B cell (primary cell): ENCODE data around the gene GRID1. TPM values are rescaled to one million over a fixed set of nuclear protein-coding genes. Genes with fewer than 3 reads are reported as not detected.

Source experiments
- ATAC-seq: fragments of 200-7000 bp; cut with Tn5 transposase; one replicate; pipeline ENCODE4 v1.10.0; 2021; ENCODE audit warnings: low read depth, mild to moderate bottlenecking, moderate number of reproducible peaks, moderate library complexity
- CTCF ChIA-PET: fragments of 350-600 bp; sonication (Branson Sonifier 250); formaldehyde crosslinking; loops from one replicate; lab custom pipeline; 2021; ENCODE audit warnings: antibody characterized with exemption, inconsistent platforms; lab: Charles Lee
- POLR2A ChIA-PET: fragments of 350-600 bp; sonication (Branson Sonifier 250); formaldehyde crosslinking; loops from one replicate; lab custom pipeline; 2021; ENCODE audit warnings: antibody characterized with exemption; lab: Charles Lee
- DNase-seq: peaks from one replicate; pipeline ENCODE4 v3.0.0; 2013
- H2AFZ ChIP-seq: 2 replicates; pipeline ENCODE4 v1.6.1; 2012; ENCODE audit warnings: mild to moderate bottlenecking, low read depth, low read length; ENCODE audit not compliant: insufficient read depth, poor library complexity, severe bottlenecking
- H3K27ac ChIP-seq, 2 donors: 1 replicate in 1 of 2; 2 replicates in 1 of 2; pipeline ENCODE4 v1.5.1; 2012 to 2013; ENCODE audit warnings: low read length in 2 of 2, mild to moderate bottlenecking in 2 of 2, moderate library complexity in 1 of 2
- H3K27me3 ChIP-seq, 4 experiments: fragments of 200-600 bp in 1 of 4; sonication (generic) in 1 of 4; replicated peaks in 1 of 4; 1 replicate in 2 of 4; 2 replicates in 2 of 4; pipeline versions ENCODE4 v1.6.1 to v1.7.0; 2013 to 2016; ENCODE audit warnings: low read length in 3 of 4, mild to moderate bottlenecking in 2 of 4, mixed read lengths in 1 of 4, moderate library complexity in 1 of 4; ENCODE audit not compliant: insufficient read depth in 4 of 4, control insufficient read depth in 3 of 4; ENCODE audit errors: control extremely low read depth in 1 of 4
- H3K36me3 ChIP-seq, 2 experiments: replicated peaks in 1 of 2; 1 replicate in 1 of 2; 2 replicates in 1 of 2; pipeline versions ENCODE4 v1.6.1 to v1.7.1; 2013; ENCODE audit warnings: low read length in 1 of 2; ENCODE audit not compliant: insufficient read depth in 2 of 2, control insufficient read depth in 1 of 2; ENCODE audit errors: control extremely low read depth in 1 of 2, extremely low read depth in 1 of 2
- H3K4me1 ChIP-seq, 2 donors: fragments of 200-600 bp in 1 of 2; sonication (generic) in 1 of 2; 1 replicate in 1 of 2; 2 replicates in 1 of 2; pipeline versions ENCODE4 v1.5.1 to v1.6.1; 2013 to 2017; ENCODE audit warnings: low read length in 2 of 2; ENCODE audit not compliant: control insufficient read depth in 2 of 2, insufficient read depth in 2 of 2
- H3K4me2 ChIP-seq: replicated peaks from 2 replicates; pipeline ENCODE3; 2012; ENCODE audit warnings: mild to moderate bottlenecking, low read depth, low read length; ENCODE audit not compliant: poor library complexity, severe bottlenecking
- H3K4me3 ChIP-seq, 5 experiments: fragments of 200-600 bp in 1 of 5; sonication (generic) in 1 of 5; 1 replicate in 3 of 5; 2 replicates in 2 of 5; pipeline versions ENCODE4 v1.5.1 to v1.7.0; 2011 to 2016; ENCODE audit warnings: low read length in 4 of 5, mild to moderate bottlenecking in 4 of 5, low read depth in 2 of 5, control low read depth in 1 of 5, moderate library complexity in 1 of 5; ENCODE audit not compliant: insufficient read depth in 1 of 5; ENCODE audit errors: control extremely low read depth in 1 of 5, extremely low read depth in 1 of 5
- H3K79me2 ChIP-seq: fragments of 200-600 bp; sonication (generic); one replicate; pipeline ENCODE4 v1.6.0; 2016; ENCODE audit warnings: low read length; ENCODE audit not compliant: control insufficient read depth, insufficient read depth
- H3K9ac ChIP-seq: fragments of 200-600 bp; sonication (generic); 2 replicates; pipeline ENCODE4 v1.6.1; 2017; ENCODE audit warnings: mild to moderate bottlenecking, low read length, moderate library complexity
- H3K9me3 ChIP-seq, 3 donors: one replicate each; pipeline versions ENCODE4 v1.6.1 to v1.7.1; 2013; ENCODE audit warnings: low read length in 2 of 3; ENCODE audit not compliant: control insufficient read depth in 2 of 3, insufficient read depth in 1 of 3; ENCODE audit errors: control extremely low read depth in 1 of 3
- H4K20me1 ChIP-seq: 2 replicates; pipeline ENCODE4 v1.6.0; 2012; ENCODE audit warnings: mild to moderate bottlenecking, low read length; ENCODE audit not compliant: insufficient read depth, control insufficient read depth, poor library complexity, severe bottlenecking
- H3K27ac Mint-ChIP-seq: one replicate; pipeline ENCODE4 v1.8.0; 2021; ENCODE audit warnings: mixed read lengths
- H3K27me3 Mint-ChIP-seq: one replicate; pipeline ENCODE4 v1.8.0; 2021; ENCODE audit warnings: mixed read lengths
- H3K4me1 Mint-ChIP-seq: one replicate; pipeline ENCODE4 v1.8.0; 2021; ENCODE audit warnings: mixed read lengths
- H3K4me3 Mint-ChIP-seq: one replicate; pipeline ENCODE4 v1.8.0; 2021; ENCODE audit warnings: mixed read lengths
- H3K9me3 Mint-ChIP-seq: one replicate; pipeline ENCODE4 v1.8.0; 2022; ENCODE audit warnings: mixed read lengths; ENCODE audit not compliant: insufficient read depth
- CTCF ChIP-seq: fragments of 200-600 bp; IDR thresholded peaks from one replicate; pipeline ENCODE4 v1.8.0; 2022; ENCODE audit warnings: antibody characterized with exemption, mild to moderate bottlenecking
- EZH2 ChIP-seq: IDR thresholded peaks from 2 replicates; pipeline ENCODE4 v1.6.1; 2012; ENCODE audit warnings: borderline replicate concordance, low read depth, mild to moderate bottlenecking, moderate library complexity, low read length; ENCODE audit not compliant: insufficient read depth, poor library complexity, severe bottlenecking
- WGBS: methylation state at CpG from one replicate; pipeline ENCODE4 v1.1.5; 2013; ENCODE audit warnings: missing lambda C conversion rate; ENCODE audit not compliant: insufficient coverage; 5-methylcytosine and 5-hydroxymethylcytosine counted together
- intact Hi-C: fragments of 100-400 bp; cut with micrococcal nuclease; formaldehyde crosslinking; loops from one replicate; pipeline ENCODE4 v1.10.0; 2022
- polyA plus RNA-seq: library from polyadenylated mRNA; depleted of rRNA; stranded (reverse); fragments of >200 nt; gene quantifications from 2 replicates; pipeline ENCODE4 v1.2.3, GENCODE V29; 2012
- total RNA-seq, 2 donors: library from RNA; stranded (reverse); fragments of 120-200 nt in 1 of 2; gene quantifications; 1 replicate in 1 of 2; 2 replicates in 1 of 2; pipeline versions ENCODE4 v1.2.3 to v1.2.4, GENCODE V29; 2013 to 2022

The GRID1 gene
- total and polyA plus RNA-seq, 2 donors (not counting 1 experiment from before 2014, with no cell fraction given) = not detected

- H3K4me2 ChIP-seq = no peak overlapping the region
- no peaks in the 10 kb centered on the region for H3K36me3 ChIP-seq
- no peak for ATAC-seq
- TF ChIP-seq CTCF = no peak
- TF ChIP-seq EZH2 = no peak
- no peak overlapping the region for H3K27ac ChIP-seq
- no peak overlapping the region for H2AFZ ChIP-seq
- no peaks in the 10 kb centered on the region for H3K4me1 ChIP-seq
- no peak overlapping the region for H3K9ac ChIP-seq
- Mint-ChIP-seq H3K4me1 (no peaks in the 10 kb centered on the region), H3K4me3 (no peak overlapping the region), H3K9me3 (no peaks in the 10 kb centered on the region), H3K27ac (no peak overlapping the region), H3K27me3 (peaks cover 28% of the 10 kb centered on the region)
- intact Hi-C loops = no loop called here
- POLR2A ChIA-PET = no interaction called here
- H3K4me3 ChIP-seq = no peak overlapping the region
- H3K27me3 ChIP-seq = peaks cover 0 to 1% (median 0%) of the 10 kb centered on the region in 4 experiments
- CTCF ChIA-PET = no interaction called here
- no peaks in the 10 kb centered on the region for H4K20me1 ChIP-seq
- WGBS = 79% methylated on average over 11 of the region's 14 CpGs
- no peaks in the 10 kb centered on the region for H3K79me2 ChIP-seq
- DNase-seq = no peak
- H3K9me3 ChIP-seq = peaks cover 0 to 15% (median 0%) of the 10 kb centered on the region in 3 donors
Observed at GRCh38 chr10:86255405-86256251, 111.0 kb downstream of the GRID1 start.

- H3K9me3 ChIP-seq = peaks cover 0 to 25% (median 5%) of the 10 kb centered on the region in 3 donors
- CTCF ChIA-PET = no interaction called here
- H4K20me1 ChIP-seq = no peaks in the 10 kb centered on the region
- no peak overlapping the region for H3K27ac ChIP-seq
- DNase-seq (no peak), ATAC-seq (no peak)
- Mint-ChIP-seq H3K27ac (no peak overlapping the region), H3K4me3 (no peak overlapping the region), H3K4me1 (no peaks in the 10 kb centered on the region), H3K9me3 (peaks cover 6% of the 10 kb centered on the region), H3K27me3 (peaks cover 21% of the 10 kb centered on the region)
- H3K4me3 ChIP-seq = no peak overlapping the region
- intact Hi-C loops = no loop called here
- H3K27me3 ChIP-seq = no peaks in the 10 kb centered on the region
- no peaks in the 10 kb centered on the region for H3K4me1 ChIP-seq
- H3K9ac ChIP-seq = no peak overlapping the region
- no peaks in the 10 kb centered on the region for H3K79me2 ChIP-seq
- WGBS = 62% methylated on average over 5 of the region's 6 CpGs
- H3K4me2 ChIP-seq = no peak overlapping the region
- no peak overlapping the region for H2AFZ ChIP-seq
- POLR2A ChIA-PET = no interaction called here
- no peaks in the 10 kb centered on the region for H3K36me3 ChIP-seq
- TF ChIP-seq CTCF (no peak), EZH2 (no peak)
Observed at GRCh38 chr10:86254526-86255174, 111.9 kb downstream of the GRID1 start.
